H1 (cell line): ENCODE results near the gene DYNC2I2. TPM values are rescaled to one million over a fixed set of nuclear protein-coding genes. Genes with fewer than 3 reads are reported as not detected.

Experiments used
- CTCF ChIA-PET: fragments of 300-600 bp; sonication (Branson Sonifier 250); formaldehyde crosslinking; loops from one replicate; lab custom pipeline; 2021; ENCODE audit not compliant: partially characterized antibody; lab: Charles Lee
- POLR2A ChIA-PET: fragments of 300-600 bp; sonication (Branson Sonifier 250); formaldehyde crosslinking; loops from one replicate; lab custom pipeline; 2021; ENCODE audit warnings: inconsistent platforms; ENCODE audit not compliant: partially characterized antibody; lab: Charles Lee
- DNase-seq, 2 experiments: peaks; one replicate each; pipeline versions ENCODE4 v3.0.0 to v3.0.0-alpha.2; 2010 to 2022; ENCODE audit warnings: low spot score in 2 of 2, low read depth in 1 of 2, mixed read lengths in 1 of 2
- FAIRE-seq: peaks from 2 replicates; lab custom pipeline; 2011; peaks lifted over from hg19 to GRCh38; lab: Jason Lieb, UNC
- H2AFZ ChIP-seq: 2 replicates; pipeline ENCODE4 v1.8.1; 2012; ENCODE audit warnings: low read length, inconsistent platforms
- H2AK5ac ChIP-seq: 2 replicates; pipeline ENCODE4 v1.6.1; 2013; ENCODE audit warnings: low read depth, low read length
- H2BK120ac ChIP-seq: replicated peaks from 2 replicates; pipeline ENCODE3; 2013; ENCODE audit warnings: low read depth, low read length, inconsistent platforms
- H2BK12ac ChIP-seq: 2 replicates; pipeline ENCODE4 v1.6.1; 2013; ENCODE audit warnings: low read depth, low read length
- H2BK15ac ChIP-seq: 2 replicates; pipeline ENCODE4 v1.6.1; 2013; ENCODE audit warnings: low read length
- H2BK20ac ChIP-seq: 2 replicates; pipeline ENCODE4 v1.6.1; 2013; ENCODE audit warnings: low read length
- H2BK5ac ChIP-seq: 2 replicates; pipeline ENCODE4 v1.6.1; 2013; ENCODE audit warnings: low read depth, low read length
- H3K14ac ChIP-seq: 2 replicates; pipeline ENCODE4 v1.6.1; 2013; ENCODE audit warnings: inconsistent platforms; ENCODE audit not compliant: insufficient read length
- H3K18ac ChIP-seq: 2 replicates; pipeline ENCODE4 v1.6.1; 2013; ENCODE audit warnings: low read length; ENCODE audit errors: extremely low read depth
- H3K23ac ChIP-seq: 2 replicates; pipeline ENCODE4 v1.6.1; 2013; ENCODE audit warnings: inconsistent platforms; ENCODE audit not compliant: insufficient read length
- H3K23me2 ChIP-seq: 2 replicates; pipeline ENCODE4 v1.6.1; 2013; ENCODE audit warnings: low read depth, low read length
- H3K27ac ChIP-seq: 2 replicates; pipeline ENCODE4 v1.6.1; 2011; ENCODE audit warnings: low read depth, low read length, inconsistent platforms
- H3K27me3 ChIP-seq, 4 experiments: replicated peaks in 1 of 4; 1 replicate in 1 of 4; 2 replicates in 3 of 4; pipeline versions ENCODE4 v1.6.1 to v1.8.1; 2011 to 2013; ENCODE audit warnings: low read length in 3 of 4, mild to moderate bottlenecking in 3 of 4, inconsistent platforms in 2 of 4, mixed read lengths in 2 of 4, moderate library complexity in 1 of 4; ENCODE audit not compliant: control insufficient read depth in 3 of 4, insufficient read depth in 3 of 4; ENCODE audit errors: extremely low read depth in 1 of 4
- H3K36me3 ChIP-seq, 4 experiments: 2 replicates each; pipeline versions ENCODE4 v1.6.1 to v1.8.1; 2011 to 2013; ENCODE audit warnings: mild to moderate bottlenecking in 4 of 4, low read length in 3 of 4, moderate library complexity in 2 of 4, control low read depth in 1 of 4, inconsistent platforms in 1 of 4; ENCODE audit not compliant: insufficient read depth in 4 of 4, control insufficient read depth in 2 of 4
- H3K4ac ChIP-seq: replicated peaks from 2 replicates; pipeline ENCODE3; 2013; ENCODE audit warnings: low read length, low read depth, mixed read lengths, inconsistent platforms; ENCODE audit not compliant: insufficient read length
- H3K4me1 ChIP-seq, 4 experiments: replicated peaks in 1 of 4; 1 replicate in 1 of 4; 2 replicates in 3 of 4; pipeline versions ENCODE4 v1.6.1 to v1.8.1; 2011 to 2013; ENCODE audit warnings: low read length in 3 of 4, inconsistent platforms in 2 of 4, mixed read lengths in 1 of 4; ENCODE audit not compliant: insufficient read depth in 4 of 4, control insufficient read depth in 3 of 4
- H3K4me2 ChIP-seq, 2 experiments: 2 replicates each; pipeline versions ENCODE4 v1.6.1 to v1.8.1; 2011 to 2013; ENCODE audit warnings: low read depth in 2 of 2, low read length in 2 of 2, control low read depth in 1 of 2, inconsistent platforms in 1 of 2, mild to moderate bottlenecking in 1 of 2; ENCODE audit not compliant: insufficient read depth in 1 of 2
- H3K4me3 ChIP-seq, 4 experiments: fragments of 200-600, 300-600 bp in 1 of 4; sonication (generic), shearing (Covaris generic), sonication (Bioruptor Twin) in 1 of 4; 2 replicates each; pipeline versions ENCODE4 v1.5.1 to v1.8.1; 2011 to 2016; ENCODE audit warnings: low read length in 4 of 4, low read depth in 3 of 4, control low read depth in 2 of 4, inconsistent platforms in 2 of 4, mild to moderate bottlenecking in 2 of 4, mixed read lengths in 1 of 4, moderate library complexity in 1 of 4; ENCODE audit not compliant: insufficient read depth in 2 of 4; ENCODE audit errors: extremely low read depth in 1 of 4
- H3K56ac ChIP-seq: replicated peaks from 2 replicates; pipeline ENCODE3; 2013; ENCODE audit warnings: low read depth, mild to moderate bottlenecking, mixed read lengths, low read length, inconsistent platforms; ENCODE audit not compliant: insufficient read length
- H3K79me1 ChIP-seq: 2 replicates; pipeline ENCODE4 v1.6.1; 2013; ENCODE audit warnings: low read depth, low read length, control low read depth
- H3K79me2 ChIP-seq, 2 experiments: 2 replicates each; pipeline versions ENCODE4 v1.6.1 to v1.8.1; 2012 to 2013; ENCODE audit warnings: low read length in 2 of 2, mild to moderate bottlenecking in 2 of 2, inconsistent platforms in 1 of 2; ENCODE audit not compliant: insufficient read depth in 2 of 2, control insufficient read depth in 1 of 2
- H3K9ac ChIP-seq, 4 experiments: replicated peaks in 1 of 4; 1 replicate in 1 of 4; 2 replicates in 3 of 4; pipeline versions ENCODE4 v1.6.1 to v1.8.1; 2011 to 2013; ENCODE audit warnings: low read depth in 3 of 4, low read length in 3 of 4, control low read depth in 2 of 4, mild to moderate bottlenecking in 2 of 4, moderate library complexity in 2 of 4, inconsistent platforms in 1 of 4; ENCODE audit errors: extremely low read depth in 1 of 4
- H3K9me3 ChIP-seq, 2 experiments: 2 replicates each; pipeline versions ENCODE4 v1.6.1 to v1.8.1; 2012 to 2013; ENCODE audit warnings: mild to moderate bottlenecking in 2 of 2, moderate library complexity in 2 of 2, control low read depth in 1 of 2, inconsistent platforms in 1 of 2, low read depth in 1 of 2, low read length in 1 of 2, mixed read lengths in 1 of 2; ENCODE audit not compliant: insufficient read depth in 2 of 2
- H4K20me1 ChIP-seq, 2 experiments: replicated peaks in 1 of 2; 2 replicates each; pipeline versions ENCODE3 to v1.8.1; 2011 to 2013; ENCODE audit warnings: inconsistent platforms in 2 of 2, low read length in 2 of 2, mild to moderate bottlenecking in 1 of 2; ENCODE audit not compliant: insufficient read depth in 2 of 2, control insufficient read depth in 1 of 2
- H4K5ac ChIP-seq: 2 replicates; pipeline ENCODE4 v1.6.1; 2013; ENCODE audit warnings: low read length, low read depth, mixed read lengths, inconsistent platforms; ENCODE audit not compliant: insufficient read length
- H4K8ac ChIP-seq: 2 replicates; pipeline ENCODE4 v1.8.0; 2013; ENCODE audit warnings: mild to moderate bottlenecking, moderate library complexity, low read length, inconsistent platforms; ENCODE audit not compliant: insufficient read depth; ENCODE audit errors: extremely low read depth
- H4K91ac ChIP-seq: replicated peaks from 2 replicates; pipeline ENCODE3; 2013; ENCODE audit warnings: low read length, mixed read lengths, inconsistent platforms; ENCODE audit not compliant: insufficient read length
- ASH2L ChIP-seq: fragments of 200-600, 300-600 bp; sonication (generic); IDR thresholded peaks from one replicate; pipeline ENCODE4 v1.7.1; 2017; ENCODE audit warnings: low read length
- CEBPB ChIP-seq: IDR thresholded peaks from 2 replicates; pipeline ENCODE4 v1.6.1; 2012; ENCODE audit warnings: low read depth, low read length
- RXRA ChIP-seq: IDR thresholded peaks from 2 replicates; pipeline ENCODE4 v1.6.1; 2011; ENCODE audit warnings: low read depth, mild to moderate bottlenecking, low read length, moderate library complexity; ENCODE audit not compliant: insufficient read depth
- WGBS, 2 experiments: shearing (Covaris generic) in 1 of 2; methylation state at CpG; one replicate each; pipeline versions ENCODE4 v1.1.6 to v1.1.7; 2013 to 2015; ENCODE audit warnings: low lambda C conversion rate in 2 of 2, mixed read lengths in 2 of 2, inconsistent platforms in 1 of 2, low coverage in 1 of 2, missing lambda C conversion rate in 1 of 2; ENCODE audit not compliant: insufficient replicate concordance in 2 of 2, insufficient coverage in 1 of 2, insufficient read length in 1 of 2; ENCODE audit errors: extremely low coverage in 1 of 2, missing lambda C conversion rate in 1 of 2; 5-methylcytosine and 5-hydroxymethylcytosine counted together
- polyA plus RNA-seq, 7 experiments: library from polyadenylated mRNA; depleted of rRNA in 3 of 7; stranded (reverse) in 5 of 7; unstranded in 2 of 7; fragments of >200 nt in 5 of 7; fragments of 200-250 nt in 2 of 7; gene quantifications; 1 replicate in 5 of 7; 2 replicates in 1 of 7; 4 replicates in 1 of 7; pipeline versions ENCODE4 v1.2.1 to v1.2.3, GENCODE V29; 2011 to 2013; ENCODE audit warnings: missing spikeins in 2 of 7, mixed read lengths in 2 of 7
- total RNA-seq: library from RNA; stranded (reverse); fragmentation: NEBNext Ultra II Directional; extraction: Animal tissue kit (Norgen Biotek cat#: 25700); gene quantifications from 2 replicates; pipeline ENCODE4 v1.2.1, GENCODE V29; 2021

The DYNC2I2 gene
- total and polyA plus RNA-seq, 2 of the 8 experiments (the other 6 are each of a cell fraction or from before 2014, with no cell fraction given), result 58.0 to 78.5 TPM

DNA sequence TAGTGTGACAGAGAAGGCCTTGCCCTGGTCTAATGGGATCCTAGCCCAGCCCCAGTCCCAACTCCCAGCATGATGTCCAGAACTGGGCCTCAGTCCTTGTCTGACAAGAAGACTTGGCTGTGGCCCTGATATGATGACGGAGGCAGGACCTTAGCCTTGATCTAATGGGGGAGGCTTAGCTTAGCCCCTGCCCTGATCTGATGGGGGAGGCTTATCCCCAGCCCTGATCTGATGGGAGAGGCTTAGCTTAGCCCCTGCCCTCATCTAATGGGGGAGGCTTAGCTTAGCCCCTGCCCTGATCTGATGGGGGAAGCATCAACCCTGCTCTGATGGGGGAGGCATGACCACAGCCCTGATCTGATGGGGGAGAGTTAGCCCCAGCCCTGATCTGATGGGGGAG, 49.4 kb upstream of the DYNC2I2 start:
- Histone ChIP-seq H4K5ac (no peak overlapping the region), H3K23me2 (peaks cover 7% of the 10 kb centered on the region; the same call in 1 of the 2 replicates), H3K56ac (no peak overlapping the region), H2BK120ac (no peak overlapping the region), H3K9ac (no peak overlapping the region), H2BK15ac (no peak overlapping the region), H2BK20ac (no peak overlapping the region), H3K9me3 (no peaks in the 10 kb centered on the region), H2AFZ (no peak overlapping the region), H2BK12ac (no peak overlapping the region), H3K4me3 (no peak overlapping the region), H2AK5ac (no peak overlapping the region), H3K4me2 (no peak overlapping the region), H2BK5ac (no peak overlapping the region), H4K91ac (no peak overlapping the region), H4K8ac (no peak overlapping the region), H3K79me1 (no peaks in the 10 kb centered on the region), H3K23ac (no peak overlapping the region), H3K27me3 (no peaks in the 10 kb centered on the region), H3K36me3 (peaks cover 0 to 5% (median 0%) of the 10 kb centered on the region in 4 experiments; a peak in 2 of 8 replicates), H3K27ac (no peak overlapping the region; the same call in 1 of the 2 replicates), H3K4ac (no peak overlapping the region), H3K79me2 (no peaks in the 10 kb centered on the region), H3K4me1 (peaks cover 0 to 4% (median 2%) of the 10 kb centered on the region in 4 experiments; a peak in 3 of 7 replicates), H3K18ac (no peak overlapping the region), H4K20me1 (peaks cover 2 to 3% of the 10 kb centered on the region in 2 experiments), H3K14ac (no peak overlapping the region)
- TF ChIP-seq RXRA (no peak), CEBPB (no peak), ASH2L (no peak)
- ChIA-PET POLR2A (interaction anchor here (12.5 to 46.1 kb wide), 2 partner anchors 14 to 28 kb away, joined by 133 to 1197 read pairs; partner anchors contain the start of genes DYNC2I2, SET and ZDHHC12), CTCF (interaction anchor here (0.5 to 1.4 kb wide), 5 partner anchors 14 to 1226 kb away, joined by 3 to 4 read pairs (median 3); partner anchors contain the start of gene SET)
- DNase-seq (no peak), FAIRE-seq (no peak)
- 86% methylated on average over 1 of the region's 1 CpG; no CpG with 5 or more reads in 1 of the 2 experiments for WGBS, 2 experiments
